Epithelial cell of prostate (primary cell): Measurements from ENCODE around the gene MPP2.
A peak's percentile ranks its signal among the peaks of the same experiment; 100 is the strongest.
"Not testable (repeated sequence)": the region's sequence is repeated elsewhere in the genome, so short reads cannot be mapped to it uniquely, and the experiment has no call there.

Experiments used
- DNase-seq: peaks from one replicate; pipeline ENCODE4 v3.0.0-alpha.2; 2011; ENCODE audit warnings: low read depth, low spot score
- H3K27ac ChIP-seq: fragments of 450-650 bp; 2 replicates; pipeline ENCODE4 v1.5.1; 2017; ENCODE audit warnings: mild to moderate bottlenecking

Gene MPP2

DNA sequence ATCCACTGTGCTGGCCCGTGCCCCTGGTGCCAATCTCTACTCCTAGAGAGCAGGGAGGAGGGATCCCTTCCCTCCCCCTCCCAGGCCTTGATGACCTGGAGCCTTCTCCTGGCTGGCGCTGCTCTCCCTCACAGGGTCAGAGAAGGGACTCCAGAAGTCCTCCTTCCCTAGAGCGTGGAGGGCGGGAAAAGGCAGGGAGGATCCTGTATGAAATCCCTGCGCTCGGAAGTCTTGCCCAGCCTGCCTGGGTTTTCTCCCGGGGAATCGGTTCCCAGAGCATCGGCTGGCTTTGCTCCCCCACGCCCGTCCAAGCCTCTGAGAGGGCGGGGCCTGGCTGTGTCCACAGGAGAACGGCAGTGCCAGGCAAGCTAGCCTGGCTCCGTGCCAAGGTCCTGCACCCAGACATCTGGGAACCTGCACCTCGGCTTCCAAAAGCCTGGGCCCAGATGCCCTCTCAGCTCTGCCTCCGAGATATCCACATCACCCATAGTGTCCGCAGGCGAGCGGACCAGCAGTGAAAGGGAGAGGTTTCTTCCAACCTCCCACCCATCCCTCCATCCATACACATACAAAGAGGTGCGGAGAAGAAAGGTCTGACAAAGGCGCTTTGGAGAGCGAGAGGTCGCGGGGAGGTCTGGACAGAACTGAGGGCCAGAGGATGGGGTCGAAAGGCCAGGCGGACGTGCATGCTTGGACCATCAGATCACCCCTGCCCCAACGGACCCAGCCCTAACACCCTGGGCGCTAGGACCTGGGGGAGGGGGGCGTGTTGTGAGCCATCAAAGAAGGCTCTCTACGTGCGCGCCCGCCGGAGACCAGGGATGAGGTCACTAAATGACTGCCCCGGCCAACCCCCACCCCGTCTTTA, 1.1 kb downstream of the MPP2 start:
- no peak for DNase-seq
- no peak overlapping the region for H3K27ac ChIP-seq

DNA sequence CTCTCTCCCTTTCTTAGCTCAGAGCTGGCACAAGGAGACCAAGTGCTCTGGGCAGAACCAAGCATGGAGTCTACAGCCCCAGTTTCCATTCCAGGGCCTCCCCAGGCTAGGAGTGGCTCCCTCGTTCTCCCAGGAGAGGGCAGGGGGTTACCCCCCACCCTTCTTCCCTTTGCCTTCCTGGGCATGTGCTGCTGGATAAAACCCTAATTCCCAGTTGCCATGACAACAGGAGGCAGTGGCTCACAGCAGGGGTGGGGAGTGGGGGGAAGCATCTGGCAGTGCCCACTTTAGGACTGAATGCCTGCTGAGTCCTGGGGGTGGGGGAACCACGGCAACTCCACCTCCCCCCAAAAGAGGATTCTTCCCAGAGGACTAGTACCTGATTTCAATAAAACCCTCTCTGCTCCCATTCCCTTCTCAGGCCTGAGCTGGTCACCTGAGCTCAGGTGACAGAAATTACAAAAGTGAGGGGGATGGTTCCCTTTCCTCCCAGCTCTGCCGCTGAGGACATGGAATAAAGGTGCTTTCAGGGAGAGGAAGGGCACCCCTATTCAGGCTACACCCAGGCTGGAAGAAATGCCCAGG, 1.8 kb downstream of the MPP2 start:
- H3K27ac ChIP-seq = no peak overlapping the region
- DNase-seq = no peak

DNA sequence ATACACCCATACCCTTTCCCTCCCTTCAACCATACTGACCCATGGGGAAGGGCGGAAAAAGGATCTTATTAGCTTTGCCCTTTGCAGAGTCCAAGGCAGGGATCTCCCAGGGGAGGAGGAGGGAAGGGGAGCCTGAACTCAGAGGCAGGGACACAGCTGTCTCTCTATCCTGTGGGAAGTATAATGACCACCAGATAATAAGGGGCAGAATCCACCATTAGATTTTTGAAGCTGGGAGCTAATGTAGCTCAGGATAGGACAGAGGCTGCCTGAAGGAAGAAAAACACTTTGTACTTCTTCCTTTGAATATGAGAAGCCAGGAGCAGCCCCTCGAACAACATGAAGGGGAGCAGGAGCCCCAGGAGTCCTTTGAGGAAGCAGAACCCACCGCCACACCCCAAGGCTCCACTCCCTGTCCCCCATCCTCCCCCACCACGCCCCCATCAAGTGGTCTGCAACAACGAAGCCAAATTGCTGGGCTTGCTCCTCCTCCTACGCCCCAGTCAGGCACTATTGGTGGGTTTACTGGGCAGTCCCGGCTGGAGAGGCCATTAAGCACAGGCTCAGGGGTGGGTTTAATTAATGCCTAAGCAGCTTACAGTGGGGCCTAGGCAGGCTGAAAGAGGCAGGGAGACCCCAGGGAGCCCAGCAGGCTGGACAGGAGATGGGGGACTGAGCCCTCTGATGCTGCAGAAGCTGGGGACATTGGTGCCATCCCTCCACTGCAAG, 5.3 kb downstream of the MPP2 start:
- no peak overlapping the region for H3K27ac ChIP-seq
- DNase-seq = no peak

DNA sequence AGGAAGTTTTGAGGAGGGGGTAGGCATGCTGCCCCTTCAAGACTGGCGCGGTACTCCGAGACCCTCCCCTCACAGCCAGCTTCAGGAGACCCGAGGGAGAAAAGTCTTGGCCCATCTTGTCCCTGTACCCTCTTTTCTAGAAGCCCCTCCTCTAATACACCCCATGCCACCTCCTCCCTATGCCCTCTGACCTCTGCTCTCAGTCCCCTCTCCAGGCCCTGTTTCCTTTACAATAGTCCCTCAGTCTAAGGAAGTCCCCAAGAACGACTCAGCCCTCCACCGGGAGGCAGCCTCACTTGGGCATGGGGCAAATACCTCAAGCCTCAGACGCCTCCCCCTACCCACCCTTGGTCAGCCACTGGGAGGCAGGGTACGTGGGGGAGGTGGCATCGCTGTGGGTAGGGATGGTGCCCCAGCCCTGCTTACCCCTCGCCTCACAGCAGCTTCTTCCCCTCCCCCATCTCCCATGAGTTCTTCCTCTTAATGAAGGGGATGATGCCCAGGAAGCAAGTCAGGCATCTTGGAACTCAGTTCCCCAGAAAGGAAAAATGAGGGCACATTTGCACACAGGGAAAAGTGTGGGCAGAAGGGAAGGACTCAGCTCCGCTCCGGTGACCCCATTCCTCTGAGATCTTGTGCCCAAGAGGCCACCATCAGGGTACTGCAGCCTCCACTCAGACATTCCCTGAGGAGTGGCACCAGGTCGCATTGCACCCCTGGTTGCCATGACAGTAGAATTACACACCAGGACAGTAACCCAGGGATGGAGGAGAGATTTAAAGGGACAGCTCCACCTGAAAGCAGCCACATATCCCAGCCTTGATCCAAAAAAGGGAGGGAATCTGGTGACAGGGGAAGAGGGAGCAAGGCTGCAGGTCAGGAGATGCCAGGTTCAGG, 6.2 kb downstream of the MPP2 start:
- no peak for DNase-seq

DNA sequence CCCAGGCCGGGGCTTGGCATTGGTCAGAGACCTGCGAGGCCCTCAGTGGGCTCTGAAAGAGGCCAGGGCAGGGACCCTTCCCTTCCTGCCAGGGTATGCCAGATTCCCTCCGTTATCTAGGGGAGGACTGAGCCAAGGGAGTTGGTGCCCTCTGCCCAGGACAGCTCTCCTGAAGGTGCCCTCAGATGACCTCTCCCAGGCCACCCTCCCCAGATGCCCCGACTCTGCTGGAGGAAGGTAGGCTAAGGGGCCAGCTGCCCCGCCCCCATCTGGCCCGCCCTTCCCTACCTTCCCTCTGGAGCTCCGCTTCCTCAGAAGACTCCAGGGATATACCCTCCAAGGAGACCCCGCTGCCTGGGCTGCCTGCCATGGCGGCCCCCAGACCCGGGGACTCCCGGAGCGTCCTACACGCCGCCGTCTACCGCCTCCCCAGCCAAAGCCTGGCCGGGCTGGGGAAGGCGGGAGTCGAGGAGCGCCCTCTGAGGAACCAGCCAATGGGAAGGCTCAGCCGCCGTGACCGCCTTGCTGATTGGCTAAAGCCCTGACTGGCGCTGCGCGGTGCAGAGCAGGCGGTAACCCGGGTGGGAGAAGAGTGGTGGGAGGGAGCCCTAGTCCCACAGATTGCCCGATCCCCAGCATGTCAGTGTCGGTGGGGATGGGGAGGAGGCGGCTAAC, 7.0 kb downstream of the MPP2 start:
- H3K27ac ChIP-seq = no peak overlapping the region
- DNase-seq = no peak

More for the DNA sequence above, 6.2 kb downstream of the MPP2 start:
- no peak overlapping the region for H3K27ac ChIP-seq

DNA sequence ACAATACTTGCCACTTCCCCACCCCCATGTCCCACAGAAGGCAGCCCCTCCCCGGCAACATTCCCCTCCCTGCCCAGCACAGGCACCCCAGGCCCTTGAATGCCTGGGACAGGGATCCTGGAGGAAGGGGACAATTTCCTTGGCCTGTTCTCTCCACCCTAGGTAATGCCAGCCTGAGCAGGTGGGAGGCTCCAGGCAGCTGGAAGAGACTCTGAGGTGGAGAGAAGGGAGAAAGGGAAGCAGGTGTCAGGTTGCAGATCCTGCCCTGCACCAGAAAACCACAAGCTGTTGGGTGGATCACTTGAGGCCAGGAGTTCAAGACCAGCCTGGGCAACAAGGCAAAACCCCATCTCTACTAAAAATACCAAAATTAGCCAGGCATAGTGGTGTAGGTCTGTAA, 8.9 kb downstream of the MPP2 start:
- no peak overlapping the region for H3K27ac ChIP-seq
- no peak for DNase-seq

DNA sequence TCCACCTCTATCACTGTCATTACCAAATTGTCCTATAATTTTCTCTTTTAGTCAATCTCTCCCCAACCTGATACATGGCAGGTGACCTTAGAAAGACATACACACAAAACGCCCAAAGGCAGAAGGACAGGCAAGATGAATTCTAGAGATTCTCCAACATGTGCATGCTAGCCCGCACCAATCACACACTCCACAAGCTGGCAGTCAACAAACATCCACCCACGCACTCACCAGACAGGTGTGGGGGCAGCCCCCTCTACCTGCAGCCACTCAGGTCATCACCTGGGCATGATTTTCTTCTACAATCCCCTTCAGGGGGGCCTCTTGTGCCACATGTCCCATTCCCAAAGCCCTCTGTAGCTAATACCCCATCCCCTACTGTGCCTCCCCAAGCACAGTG, 9.5 kb downstream of the MPP2 start:
- no peak overlapping the region for H3K27ac ChIP-seq
- peak; percentile 46 for DNase-seq

DNA sequence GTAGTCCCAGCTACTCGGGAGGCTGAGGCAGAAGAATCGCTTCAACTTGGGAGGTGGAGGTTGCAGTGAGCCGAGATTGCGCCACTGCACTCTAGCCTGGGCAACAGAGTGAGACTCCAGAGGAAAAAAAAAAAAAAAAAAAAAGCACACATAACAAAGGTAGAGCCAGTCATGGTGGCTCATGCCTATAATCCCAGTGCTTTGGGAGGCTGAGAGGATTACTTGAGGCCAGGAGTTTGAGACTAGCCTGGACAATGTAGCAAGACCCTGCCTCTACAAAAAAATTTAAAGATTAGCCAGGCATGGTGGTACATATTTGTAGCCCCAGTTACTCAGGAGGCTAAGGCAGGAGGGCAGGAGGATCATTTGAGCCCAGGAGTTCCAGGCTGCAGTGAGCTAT, 12.8 kb downstream of the MPP2 start:
- DNase-seq, H3K27ac ChIP-seq: not testable (repeated sequence)

DNA sequence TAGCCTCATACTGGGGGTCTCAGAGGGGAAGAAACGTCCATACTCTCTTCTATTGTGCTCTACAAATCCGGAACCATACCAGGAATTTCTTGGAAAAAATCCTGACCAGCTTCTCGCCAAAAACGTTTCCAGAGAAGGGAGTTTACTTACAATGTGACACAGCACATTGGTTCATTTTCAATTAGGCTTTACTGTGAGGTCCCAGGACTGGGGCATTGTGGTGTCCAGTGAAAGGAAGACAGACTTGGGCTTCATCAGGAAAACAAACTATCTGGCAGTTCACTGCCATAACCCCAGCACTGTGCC, 14.7 kb downstream of the MPP2 start:
- DNase-seq = no peak

DNA sequence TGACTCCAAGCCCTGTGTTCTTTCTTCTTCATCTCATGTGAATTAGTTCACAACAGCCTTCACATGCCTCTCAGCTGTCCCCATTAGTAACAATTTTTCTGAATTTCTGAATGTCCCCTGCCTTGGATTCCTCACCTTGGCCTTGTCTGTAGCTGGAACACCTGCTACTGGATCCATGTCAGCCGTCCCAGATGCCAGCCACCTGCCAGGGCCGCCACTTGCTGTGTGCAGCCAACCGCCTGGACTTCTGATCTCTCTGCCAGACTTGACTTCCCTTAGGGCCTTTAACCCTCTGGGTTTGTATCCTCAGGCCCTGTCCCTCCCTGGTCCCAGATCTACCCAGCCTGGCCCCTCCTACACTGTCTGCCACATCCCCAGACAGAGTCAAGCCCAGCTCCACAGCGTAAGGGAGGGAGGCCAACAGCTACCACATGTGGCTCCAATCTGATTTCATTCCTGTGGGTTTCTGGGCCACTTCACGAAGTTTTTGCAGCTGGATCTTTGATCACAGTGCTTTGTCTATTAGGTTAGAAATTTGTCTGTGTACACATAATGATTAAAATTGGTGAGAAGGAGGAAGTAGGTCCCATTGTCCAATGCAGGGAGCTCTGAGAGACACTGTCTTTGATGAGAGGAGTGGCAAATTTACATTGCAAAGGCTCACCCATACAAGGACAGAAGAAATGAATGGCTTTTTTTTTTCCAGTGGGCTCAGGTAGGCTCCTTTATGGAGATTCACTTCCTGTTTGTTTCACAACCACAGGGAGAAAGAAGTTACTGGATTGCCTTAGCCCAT, 15.3 kb downstream of the MPP2 start:
- no peak overlapping the region for H3K27ac ChIP-seq
- DNase-seq = no peak

More for the DNA sequence above, 14.7 kb downstream of the MPP2 start:
- no peak overlapping the region for H3K27ac ChIP-seq

DNA sequence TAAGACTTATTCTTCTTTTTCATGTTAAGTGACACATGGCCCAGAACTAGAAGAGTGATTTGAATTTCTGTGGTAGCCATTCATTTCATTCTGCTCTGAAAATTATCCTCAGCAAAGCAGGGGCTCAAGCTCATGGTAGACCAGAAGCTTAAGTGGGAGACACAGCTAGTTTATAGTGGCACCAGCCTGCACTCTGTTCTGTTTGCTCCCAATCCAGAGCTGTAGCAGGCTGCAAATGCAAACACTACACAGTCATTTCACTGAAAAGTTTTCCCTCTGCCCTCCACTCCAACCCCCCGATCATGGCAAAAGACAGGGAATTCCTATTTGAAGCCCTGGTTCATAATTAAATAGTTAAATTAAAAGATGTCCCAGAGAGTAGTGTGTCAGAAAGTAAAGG, 17.1 kb downstream of the MPP2 start:
- no peak overlapping the region for H3K27ac ChIP-seq
- no peak for DNase-seq

DNA sequence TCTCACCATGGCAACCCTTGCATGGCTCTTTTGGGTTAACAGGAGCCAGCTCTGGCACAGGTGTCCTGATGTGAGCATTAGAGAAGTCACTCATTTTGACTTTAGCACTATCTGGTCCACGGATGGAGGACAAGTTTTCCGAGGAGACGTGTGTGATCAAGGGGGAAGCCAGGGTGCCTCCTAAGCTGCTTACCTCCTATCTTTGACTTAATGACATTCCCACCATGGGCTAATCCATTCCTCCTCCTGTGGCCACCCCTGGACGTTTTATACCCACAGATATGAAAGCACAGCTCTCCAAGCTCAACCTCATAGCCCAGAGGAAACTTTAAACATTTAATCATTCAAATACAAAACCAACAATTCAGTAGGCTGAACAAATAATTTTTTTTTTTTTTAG, 18.8 kb downstream of the MPP2 start:
- no peak for DNase-seq
- no peak overlapping the region for H3K27ac ChIP-seq

DNA sequence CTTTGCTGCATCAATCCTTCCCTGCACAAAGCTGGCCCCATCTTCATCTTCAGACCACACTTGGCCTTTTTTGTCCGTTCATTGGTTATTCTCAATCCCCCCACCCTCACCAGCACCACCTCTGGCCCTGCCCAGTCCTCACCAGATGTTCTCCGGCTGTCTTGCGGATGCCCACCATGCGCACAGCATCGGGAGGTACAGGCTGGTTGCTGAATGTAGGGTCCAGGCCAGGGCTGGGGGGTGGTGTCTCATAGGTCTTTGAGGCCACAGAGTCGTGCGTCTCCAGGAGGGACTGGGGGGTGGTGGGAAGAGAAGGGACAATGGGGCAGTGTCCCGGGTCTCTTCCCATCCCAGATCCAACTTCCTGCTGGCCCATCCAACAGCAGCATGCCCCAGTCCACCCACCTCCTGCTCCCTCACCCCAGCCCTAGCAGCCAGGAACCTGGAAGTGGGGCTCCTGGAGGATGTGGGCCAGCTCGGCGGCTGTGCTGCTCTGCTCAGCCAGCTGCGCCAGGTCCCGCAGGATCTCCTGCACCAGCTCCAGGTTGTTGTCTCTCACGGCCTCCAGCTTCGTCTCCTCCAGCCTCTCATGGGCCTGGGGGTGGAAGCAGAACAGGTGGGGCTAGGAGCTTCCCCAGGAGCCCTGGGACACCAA, 24.4 kb downstream of the MPP2 start:
- H3K27ac ChIP-seq = no peak overlapping the region
- DNase-seq = no peak

DNA sequence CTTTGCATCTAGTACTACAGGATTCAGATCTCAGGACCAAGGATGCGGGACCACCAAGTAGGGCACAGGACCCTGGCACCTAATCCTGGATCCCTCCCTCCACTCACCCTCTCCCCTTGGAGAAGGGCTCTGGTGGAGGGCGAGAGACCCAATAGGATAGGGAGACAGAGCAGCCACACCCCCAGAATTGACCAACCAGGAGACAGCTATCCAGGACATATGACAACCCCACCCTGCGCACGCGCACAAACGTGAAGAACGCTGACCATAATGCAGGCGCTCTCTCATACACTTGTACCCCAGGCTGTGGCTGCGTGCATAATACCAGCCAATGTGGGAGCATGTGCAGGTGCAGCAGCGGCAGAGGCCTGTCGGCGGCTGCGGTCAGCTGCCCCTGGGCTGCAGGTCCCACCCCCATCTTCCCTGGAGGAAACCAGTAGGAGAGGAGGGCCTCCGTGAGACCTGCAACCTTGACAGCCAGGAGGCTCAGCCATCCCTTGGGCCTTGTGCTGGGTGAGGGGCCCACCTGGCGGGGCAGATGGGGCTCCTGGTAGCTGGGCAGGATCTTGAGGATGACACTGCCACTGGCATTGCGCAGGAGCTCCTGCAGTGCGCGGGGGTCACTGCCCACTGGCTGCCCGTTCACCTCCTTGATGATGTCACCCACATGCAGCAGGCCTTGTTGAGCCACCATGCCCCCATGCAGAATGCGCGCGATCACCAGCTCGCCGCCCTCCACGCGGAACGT, 25.4 kb downstream of the MPP2 start:
- DNase-seq = no peak
- no peak overlapping the region for H3K27ac ChIP-seq

DNA sequence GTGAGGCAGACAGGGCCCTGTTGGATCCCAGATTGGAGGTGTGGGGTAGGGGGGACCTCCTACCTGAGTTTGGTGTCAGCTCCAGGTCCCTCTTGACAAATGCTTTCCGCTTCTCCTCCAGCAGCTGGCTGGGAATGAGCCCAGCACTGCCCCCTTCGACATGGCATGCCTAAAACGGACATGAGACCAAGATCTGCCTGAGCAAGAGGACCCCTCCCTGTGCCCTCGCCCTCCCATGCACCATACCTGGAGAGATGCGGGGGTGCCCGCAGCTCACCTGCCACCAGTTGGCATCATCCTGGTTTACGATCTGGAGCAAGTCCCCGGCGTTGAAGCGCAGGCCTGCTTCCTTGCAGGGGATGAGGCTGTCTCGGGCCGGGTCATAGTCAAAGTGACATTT, 26.2 kb downstream of the MPP2 start:
- DNase-seq = no peak
- no peak overlapping the region for H3K27ac ChIP-seq

DNA sequence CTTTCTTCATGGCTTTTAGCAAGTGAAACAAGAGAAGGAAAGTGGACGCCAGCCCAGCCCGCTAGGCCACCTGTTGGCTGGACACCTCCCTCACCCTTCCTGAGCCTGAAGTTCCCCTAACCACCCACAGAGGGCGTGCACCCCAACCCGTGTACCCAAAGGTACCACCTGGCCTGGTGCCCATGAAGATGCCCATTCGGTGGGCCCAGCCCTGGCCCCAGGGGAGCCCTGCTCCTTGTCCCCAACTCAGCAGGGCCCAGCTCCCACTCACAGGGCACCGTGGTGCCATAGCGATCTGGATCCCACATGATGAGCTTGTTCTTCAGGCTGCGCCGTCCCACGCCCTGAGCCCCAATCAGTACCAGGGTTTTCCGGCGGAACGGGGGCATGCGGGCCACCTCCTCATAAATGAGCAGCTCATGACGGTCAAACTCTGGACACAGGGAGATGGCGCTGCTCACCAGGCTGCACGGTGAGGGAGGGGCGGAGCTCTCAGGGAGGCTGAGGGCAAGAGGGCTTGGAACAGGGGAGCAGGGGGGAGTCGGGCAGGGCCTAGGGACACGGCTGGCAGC, 26.8 kb downstream of the MPP2 start:
- no peak overlapping the region for H3K27ac ChIP-seq
- DNase-seq = no peak

DNA sequence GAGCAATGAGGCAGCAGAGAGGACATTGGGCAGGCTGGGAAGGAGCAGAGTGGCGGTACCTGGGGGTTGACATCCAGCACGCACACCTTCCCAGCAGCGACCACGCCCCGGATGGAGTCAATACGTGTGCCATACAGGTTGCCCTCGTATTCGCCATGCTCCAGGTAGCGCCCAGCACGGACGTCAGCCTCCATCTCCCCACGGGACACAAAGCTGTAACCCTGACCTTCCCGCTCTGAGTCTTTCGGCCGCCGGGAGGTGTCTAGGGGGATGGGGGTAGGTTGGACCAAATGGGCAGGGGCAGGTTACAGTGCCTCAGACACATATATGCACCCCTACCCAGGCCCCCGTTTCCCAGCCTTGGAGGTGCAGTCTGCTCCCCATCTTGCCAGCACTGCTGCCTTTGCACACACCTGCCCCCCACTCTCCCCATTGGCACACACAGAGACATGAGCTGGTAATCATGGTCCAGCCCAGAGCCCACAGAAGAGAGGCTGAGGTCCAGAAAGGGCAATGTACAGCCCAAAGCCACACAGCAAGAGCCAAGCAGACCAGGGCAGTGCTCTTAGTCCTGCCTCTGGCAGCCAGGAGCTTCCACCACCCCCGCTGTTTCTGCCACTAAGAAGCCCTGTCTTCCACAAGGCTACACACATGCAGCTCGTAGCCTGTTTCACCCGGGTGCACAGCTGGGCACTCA, 27.5 kb downstream of the MPP2 start:
- H3K27ac ChIP-seq = no peak overlapping the region
- DNase-seq = no peak
